WERI-Rb-1 (cell line): Measurements from ENCODE around the gene ARVCF.

Source experiments
- DNase-seq: peaks from one replicate; pipeline ENCODE4 v3.0.0-alpha.2; 2020
- H3K27ac ChIP-seq: fragments of 250-450 bp; sonication (Bioruptor Pico); 2 replicates; pipeline ENCODE4 v1.5.1; 2020; ENCODE audit warnings: mild to moderate bottlenecking, moderate library complexity
- H3K27me3 ChIP-seq: fragments of 250-450 bp; sonication (Bioruptor Pico); 2 replicates; pipeline ENCODE4 v1.5.1; 2021; ENCODE audit warnings: mild to moderate bottlenecking, low read depth, moderate library complexity; ENCODE audit not compliant: insufficient read depth, severe bottlenecking
- H3K36me3 ChIP-seq: fragments of 250-450 bp; sonication (Bioruptor Pico); 2 replicates; pipeline ENCODE4 v1.5.1; 2020; ENCODE audit warnings: mild to moderate bottlenecking, moderate library complexity
- H3K4me3 ChIP-seq: 2 replicates; pipeline ENCODE4 v1.5.1; 2011; ENCODE audit warnings: low read depth, mild to moderate bottlenecking, control low read depth, low read length
- H3K9me3 ChIP-seq: fragments of 250-450 bp; sonication (Bioruptor Pico); 2 replicates; pipeline ENCODE4 v1.5.1; 2021; ENCODE audit warnings: mild to moderate bottlenecking, moderate library complexity; ENCODE audit not compliant: severe bottlenecking
- TF ChIP-seq, protein P1 (sequence below): IDR thresholded peaks from 2 replicates; pipeline ENCODE4 v1.5.1; 2011; ENCODE audit warnings: low read depth, mild to moderate bottlenecking, control low read depth, inconsistent platforms, low read length

ARVCF gene

DNA sequence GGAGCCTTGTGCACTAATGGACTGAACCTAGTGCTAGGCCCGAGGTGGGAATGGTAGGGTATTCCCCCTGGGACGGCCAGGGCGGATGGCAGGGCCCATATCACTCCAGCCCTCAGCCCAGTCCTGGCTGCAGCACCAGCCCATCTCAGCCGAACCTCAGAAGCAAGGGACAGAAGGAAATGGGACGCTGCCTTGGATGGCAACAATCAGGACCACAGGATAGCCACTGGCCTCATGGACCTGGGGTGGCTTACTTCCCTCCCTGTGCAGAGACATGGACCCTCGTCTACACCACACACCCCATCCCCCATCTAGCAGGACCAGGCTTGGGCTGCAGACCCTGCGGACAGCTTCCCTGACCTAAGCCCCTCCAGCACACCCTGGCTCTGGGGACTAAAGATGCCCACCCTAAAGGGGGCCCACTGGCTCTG is 24.1 kb downstream of the ARVCF start:
- Histone ChIP-seq H3K4me3 (no peak overlapping the region), H3K27me3 (no peaks in the 10 kb centered on the region), H3K36me3 (no peaks in the 10 kb centered on the region), H3K27ac (no peak overlapping the region), H3K9me3 (no peaks in the 10 kb centered on the region)
- no peak for DNase-seq
- TF ChIP-seq, protein P1, sequence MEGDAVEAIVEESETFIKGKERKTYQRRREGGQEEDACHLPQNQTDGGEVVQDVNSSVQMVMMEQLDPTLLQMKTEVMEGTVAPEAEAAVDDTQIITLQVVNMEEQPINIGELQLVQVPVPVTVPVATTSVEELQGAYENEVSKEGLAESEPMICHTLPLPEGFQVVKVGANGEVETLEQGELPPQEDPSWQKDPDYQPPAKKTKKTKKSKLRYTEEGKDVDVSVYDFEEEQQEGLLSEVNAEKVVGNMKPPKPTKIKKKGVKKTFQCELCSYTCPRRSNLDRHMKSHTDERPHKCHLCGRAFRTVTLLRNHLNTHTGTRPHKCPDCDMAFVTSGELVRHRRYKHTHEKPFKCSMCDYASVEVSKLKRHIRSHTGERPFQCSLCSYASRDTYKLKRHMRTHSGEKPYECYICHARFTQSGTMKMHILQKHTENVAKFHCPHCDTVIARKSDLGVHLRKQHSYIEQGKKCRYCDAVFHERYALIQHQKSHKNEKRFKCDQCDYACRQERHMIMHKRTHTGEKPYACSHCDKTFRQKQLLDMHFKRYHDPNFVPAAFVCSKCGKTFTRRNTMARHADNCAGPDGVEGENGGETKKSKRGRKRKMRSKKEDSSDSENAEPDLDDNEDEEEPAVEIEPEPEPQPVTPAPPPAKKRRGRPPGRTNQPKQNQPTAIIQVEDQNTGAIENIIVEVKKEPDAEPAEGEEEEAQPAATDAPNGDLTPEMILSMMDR, result no peak

DNA sequence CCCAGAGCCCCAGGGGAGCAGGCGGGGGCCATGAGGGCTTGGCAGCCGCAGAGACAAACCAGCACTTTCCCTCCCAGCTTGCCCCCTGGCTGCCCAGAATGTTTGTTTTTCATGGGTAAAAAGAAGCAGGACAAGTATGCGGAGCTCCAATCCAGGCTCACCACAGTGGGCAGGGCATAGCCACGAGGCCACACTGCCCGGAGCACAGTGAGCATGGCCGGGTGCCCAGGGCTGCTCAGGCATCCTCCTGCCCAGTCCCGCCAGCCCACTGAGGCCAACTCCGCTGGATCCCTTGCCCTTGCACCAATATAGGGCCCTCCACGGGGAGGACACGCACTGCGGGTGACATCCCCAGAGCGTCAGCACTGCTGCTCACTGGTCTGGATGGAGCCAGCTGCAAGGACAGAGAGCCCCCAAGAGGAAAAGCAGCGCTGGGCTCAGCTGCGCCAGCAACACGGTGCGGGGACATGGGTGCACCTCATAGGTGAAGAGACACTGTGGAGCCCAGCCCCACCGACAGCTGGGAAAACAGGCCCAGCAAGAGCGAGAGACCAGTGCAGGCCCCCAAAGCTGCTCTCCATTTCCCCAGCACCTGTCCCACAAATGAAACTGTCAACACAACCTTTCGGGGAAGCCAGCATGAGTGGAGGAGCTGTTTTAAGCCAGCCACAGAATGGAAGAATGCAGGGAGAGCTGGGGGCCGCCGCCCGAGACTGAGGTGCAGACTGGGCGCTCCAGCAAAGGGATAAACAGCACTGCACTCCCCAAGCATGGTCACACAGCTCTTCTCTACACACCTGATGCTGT is 24.8 kb downstream of the ARVCF start:
- no peak for DNase-seq

DNA sequence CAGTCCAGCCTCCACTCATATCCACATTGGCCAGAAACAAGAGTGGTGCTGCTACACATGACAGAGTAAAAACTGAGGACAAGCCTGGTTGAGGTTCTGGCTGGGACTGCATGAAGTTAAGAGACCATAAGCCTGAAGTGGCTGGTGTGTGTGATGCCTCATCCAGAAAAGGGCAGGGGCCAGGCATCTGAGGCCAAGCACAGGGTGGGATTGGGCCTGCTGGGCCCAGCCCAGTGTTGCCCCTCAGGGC is 25.3 kb downstream of the ARVCF start:
- no peak for DNase-seq
- Histone ChIP-seq H3K9me3 (no peaks in the 10 kb centered on the region), H3K4me3 (no peak overlapping the region), H3K27ac (no peak overlapping the region), H3K27me3 (no peaks in the 10 kb centered on the region), H3K36me3 (no peaks in the 10 kb centered on the region; the same call in 1 of the 2 replicates)
- TF ChIP-seq, protein P1, result no peak

More for the DNA sequence above, 24.8 kb downstream of the ARVCF start:
- no peak overlapping the region for H3K27ac ChIP-seq
- H3K9me3 ChIP-seq, result no peaks in the 10 kb centered on the region
- no peaks in the 10 kb centered on the region for H3K36me3 ChIP-seq
- TF ChIP-seq, protein P1, result no peak
- H3K4me3 ChIP-seq, result no peak overlapping the region
- H3K27me3 ChIP-seq, result no peaks in the 10 kb centered on the region

DNA sequence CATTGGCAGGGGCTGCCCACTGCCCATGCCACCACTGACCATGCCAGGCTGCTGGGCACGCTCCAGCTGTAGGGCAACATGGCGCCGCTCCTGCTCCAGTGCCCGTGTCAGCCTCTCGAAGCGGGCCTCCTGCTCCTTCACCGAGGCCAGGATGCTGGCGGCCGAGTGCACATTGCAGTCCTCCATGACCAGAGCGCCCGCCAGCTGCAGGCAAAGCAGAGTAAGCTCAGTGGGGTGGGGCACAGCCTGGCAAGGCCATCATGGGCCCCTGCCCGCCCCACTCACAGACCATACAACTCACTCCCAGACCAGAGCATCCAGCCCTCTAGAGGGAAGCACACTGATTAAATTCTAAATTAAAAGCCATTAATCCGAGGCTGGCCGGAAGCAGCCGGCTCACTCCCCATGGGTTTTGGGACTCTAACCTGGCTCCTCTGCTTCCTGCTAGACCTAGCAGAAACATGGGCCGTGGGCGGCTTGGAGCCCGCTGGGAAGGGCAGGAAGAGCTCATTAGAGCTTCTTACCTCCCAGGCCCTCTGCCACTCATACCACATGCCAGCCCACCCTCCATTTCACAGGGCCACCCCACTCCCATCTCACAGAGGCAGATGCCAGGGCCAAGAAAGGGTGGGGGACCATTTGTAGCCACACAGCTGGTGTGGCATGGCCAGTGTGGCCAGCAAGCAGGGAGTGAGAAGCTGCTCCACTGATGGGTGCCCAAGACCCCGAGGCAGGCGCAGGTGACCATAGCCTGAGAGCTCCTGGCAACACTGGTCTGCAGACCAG is 25.8 kb downstream of the ARVCF start:
- Histone ChIP-seq H3K9me3 (no peaks in the 10 kb centered on the region), H3K27ac (no peak overlapping the region), H3K36me3 (no peaks in the 10 kb centered on the region; the same call in 1 of the 2 replicates), H3K4me3 (no peak overlapping the region), H3K27me3 (no peaks in the 10 kb centered on the region)
- TF ChIP-seq, protein P1, result no peak
- no peak for DNase-seq

DNA sequence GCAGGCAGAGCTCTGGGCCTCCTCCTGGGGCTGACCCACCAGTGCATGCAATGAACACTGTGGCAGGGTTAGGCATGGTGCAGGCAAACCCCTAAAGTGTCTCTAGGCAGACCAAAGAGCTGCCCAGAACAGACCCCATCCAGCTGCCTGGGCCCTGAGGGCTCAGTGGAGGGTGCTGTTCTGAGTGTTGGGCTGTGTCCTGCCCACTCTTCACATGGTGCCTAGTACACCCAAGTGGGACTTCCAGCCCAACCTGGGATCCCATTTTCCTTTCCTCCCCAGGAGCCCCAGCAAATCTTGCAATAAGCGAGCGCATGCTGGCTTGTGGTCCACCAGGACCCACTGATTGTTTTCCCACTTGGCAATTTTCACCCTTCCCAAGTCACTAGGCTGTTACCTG is 26.4 kb downstream of the ARVCF start:
- H3K36me3 ChIP-seq, result no peaks in the 10 kb centered on the region; the same call in 1 of the 2 replicates
- no peak overlapping the region for H3K4me3 ChIP-seq
- no peak overlapping the region for H3K27ac ChIP-seq
- TF ChIP-seq, protein P1, result no peak
- H3K9me3 ChIP-seq, result no peaks in the 10 kb centered on the region
- no peak for DNase-seq
- H3K27me3 ChIP-seq, result no peaks in the 10 kb centered on the region
